ENCODE data around the gene ARPP21.

Gene ARPP21

GRCh38 chr3:35675621-35676020, 36.3 kb downstream of the ARPP21 start:
- POLR2A ChIA-PET: no interaction called here
- Histone ChIP-seq H3K27ac (ENCODE audit: extremely low read depth, low read depth, low read length) (no peak overlapping the region), H3K36me3 (ENCODE audit: control insufficient read depth in 2 of 2, insufficient read depth in 1 of 2, low read length in 2 of 2) (no peaks in the 10 kb centered on the region), H3K4me3 (ENCODE audit: low read depth, low read length) (no peak overlapping the region), H3K9me3 (ENCODE audit: control insufficient read depth, insufficient read depth, low read depth, low read length) (no peaks in the 10 kb centered on the region), H3K4me1 (ENCODE audit: control insufficient read depth, insufficient read depth, low read length) (no peaks in the 10 kb centered on the region)
- CTCF ChIA-PET: no interaction called here
- TF ChIP-seq ZNF394 (tag by site-specific recombination; IDR thresholded peaks at IDR 0.05; ENCODE audit: borderline replicate concordance) (no peak), ZNF513 (tag by site-specific recombination; IDR thresholded peaks at IDR 0.05) (peak; percentile 55; the same call in 1 of the 2 replicates), ZNF76 (tag by site-specific recombination; IDR thresholded peaks at IDR 0.05; ENCODE audit: borderline replicate concordance, low read depth) (no peak)

GRCh38 chr3:35677797-35678196, 38.5 kb downstream of the ARPP21 start:
- CTCF ChIA-PET: interaction anchor here (1.1 kb wide), 1 partner anchor 268 kb away, joined by 3 read pairs; no protein-coding TSS in a partner anchor

DNA sequence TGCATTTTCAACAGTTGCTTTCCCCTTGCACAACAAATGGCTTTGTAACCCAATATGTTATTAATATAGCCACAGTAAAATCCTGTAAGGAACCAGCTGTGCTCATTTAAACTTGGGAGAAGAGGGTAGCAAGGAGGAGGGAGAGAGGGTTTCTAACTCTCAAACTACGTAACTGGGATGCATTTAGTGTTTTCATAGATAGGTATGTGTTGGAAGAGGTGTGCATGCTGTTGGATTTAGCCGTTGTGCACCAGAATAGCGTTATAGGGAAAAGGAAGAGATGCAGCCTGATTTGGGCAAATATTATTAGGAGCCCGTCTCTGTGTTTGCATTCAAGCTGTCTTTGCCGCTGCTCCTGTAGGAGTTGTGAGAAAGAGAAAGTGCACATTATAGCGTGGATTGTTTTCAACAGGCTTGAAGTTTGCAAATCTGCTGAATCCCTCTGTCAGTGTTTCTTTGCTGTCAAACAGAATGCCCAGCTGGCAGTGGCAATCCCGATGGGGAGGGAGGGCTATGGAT, 39.4 kb downstream of the ARPP21 start:
- H3K36me3 ChIP-seq (ENCODE audit: control insufficient read depth in 2 of 2, insufficient read depth in 1 of 2, low read length in 2 of 2): no peaks in the 10 kb centered on the region
- CTCF ChIA-PET: interaction anchor here (1.1 kb wide), 1 partner anchor 267 kb away, joined by 3 read pairs; no protein-coding TSS in a partner anchor
- no peaks in the 10 kb centered on the region for H3K4me1 ChIP-seq (ENCODE audit: control insufficient read depth, insufficient read depth, low read length)
- POLR2A ChIA-PET: interaction anchor here (0.6 kb wide), 1 partner anchor 47 kb away, joined by 3 read pairs; no protein-coding TSS in a partner anchor
- TF ChIP-seq ZSCAN16 (tag by site-specific recombination; IDR thresholded peaks at IDR 0.05): no peak
- no peak for TF ChIP-seq ZNF549 (tag by site-specific recombination; IDR thresholded peaks at IDR 0.05)
- no peak for TF ChIP-seq SP7 (tag by site-specific recombination; IDR thresholded peaks at IDR 0.05)
- TF ChIP-seq ZNF221 (tag by site-specific recombination; IDR thresholded peaks at IDR 0.05; ENCODE audit: borderline replicate concordance): no peak
- TF ChIP-seq ZNF423 (tag by site-specific recombination; IDR thresholded peaks at IDR 0.05): no peak
- TF ChIP-seq ZNF449 (tag by site-specific recombination; IDR thresholded peaks at IDR 0.05): no peak
- TF ChIP-seq GLIS2 (tag by site-specific recombination; IDR thresholded peaks at IDR 0.05): no peak
- no peak overlapping the region for H3K27ac ChIP-seq (ENCODE audit: extremely low read depth, low read depth, low read length)
- no peaks in the 10 kb centered on the region for H3K9me3 ChIP-seq (ENCODE audit: control insufficient read depth, insufficient read depth, low read depth, low read length)
- no peak overlapping the region for H3K4me3 ChIP-seq (ENCODE audit: low read depth, low read length)

More at GRCh38 chr3:35677797-35678196, 38.5 kb downstream of the ARPP21 start:
- POLR2A ChIA-PET: no interaction called here
- H3K27ac ChIP-seq (ENCODE audit: extremely low read depth, low read depth, low read length): no peak overlapping the region
- H3K4me3 ChIP-seq (ENCODE audit: low read depth, low read length): no peak overlapping the region
- H3K9me3 ChIP-seq (ENCODE audit: control insufficient read depth, insufficient read depth, low read depth, low read length): no peaks in the 10 kb centered on the region
- H3K4me1 ChIP-seq (ENCODE audit: control insufficient read depth, insufficient read depth, low read length): no peaks in the 10 kb centered on the region
- TF ChIP-seq EGR2 (tag by site-specific recombination; IDR thresholded peaks at IDR 0.05; ENCODE audit: low read depth) (no peak), ZFHX2 (tag by site-specific recombination; conservative IDR thresholded peaks at IDR 0.05) (no peak), BCL11A (tag by site-specific recombination; IDR thresholded peaks at IDR 0.05; ENCODE audit: low read depth) (no peak)
- H3K36me3 ChIP-seq (ENCODE audit: control insufficient read depth in 2 of 2, insufficient read depth in 1 of 2, low read length in 2 of 2): no peaks in the 10 kb centered on the region

- Histone ChIP-seq H3K27ac (ENCODE audit: extremely low read depth, low read depth, low read length) (no peak overlapping the region), H3K9me3 (ENCODE audit: control insufficient read depth, insufficient read depth, low read depth, low read length) (no peaks in the 10 kb centered on the region), H3K36me3 (ENCODE audit: control insufficient read depth in 2 of 2, insufficient read depth in 1 of 2, low read length in 2 of 2) (no peaks in the 10 kb centered on the region), H3K4me3 (ENCODE audit: low read depth, low read length) (no peak overlapping the region), H3K4me1 (ENCODE audit: control insufficient read depth, insufficient read depth, low read length) (no peaks in the 10 kb centered on the region)
- CTCF ChIA-PET: no interaction called here
- POLR2A ChIA-PET: interaction anchor here (0.6 kb wide), 1 partner anchor 46 kb away, joined by 3 read pairs; no protein-coding TSS in a partner anchor
- TF ChIP-seq ZNF776 (tag by site-specific recombination; IDR thresholded peaks at IDR 0.05; ENCODE audit: borderline replicate concordance) (no peak), ZBTB49 (tag by site-specific recombination; IDR thresholded peaks at IDR 0.05; ENCODE audit: low read depth) (no peak), SP7 (tag by site-specific recombination; IDR thresholded peaks at IDR 0.05) (no peak), ZNF785 (tag by site-specific recombination; IDR thresholded peaks at IDR 0.05) (no peak), ZNF704 (tag by site-specific recombination; IDR thresholded peaks at IDR 0.05) (no peak), ZNF626 (tag by site-specific recombination; IDR thresholded peaks at IDR 0.05) (no peak), OSR2 (tag by site-specific recombination; IDR thresholded peaks at IDR 0.05) (no peak)
Measured at GRCh38 chr3:35679409-35680080, 40.2 kb downstream of the ARPP21 start.
